ENCODE results near the gene MCM9. TPM values are rescaled to one million over a fixed set of nuclear protein-coding genes. Genes with fewer than 3 reads are reported as not detected.

Gene MCM9
- total RNA-seq, 2 donors from 2014 or later, result 17.8 to 21.2 TPM

DNA sequence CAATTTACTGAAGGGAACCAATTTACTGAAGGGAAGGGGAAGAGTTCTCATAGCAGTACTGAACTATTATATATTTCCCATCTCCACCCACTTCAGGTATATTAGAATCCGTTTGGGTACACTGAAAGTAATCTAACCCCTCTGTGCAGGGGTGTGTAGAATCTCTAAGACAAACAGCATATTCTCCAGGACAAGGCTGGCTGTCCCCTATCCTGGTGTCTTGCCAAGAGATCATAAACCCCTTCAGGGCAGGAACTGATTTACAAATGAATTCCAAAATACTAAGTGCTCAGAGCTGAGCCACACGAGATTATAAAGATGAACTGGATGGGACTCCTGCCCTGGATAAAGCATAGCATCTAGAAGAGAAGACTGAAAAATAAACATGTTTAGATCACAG lies 31.8 kb downstream of the MCM9 start:
- peak overlapping the region; percentile 22 for H3K4me3 ChIP-seq (ENCODE audit: low read length)
- TF ChIP-seq, protein P1, sequence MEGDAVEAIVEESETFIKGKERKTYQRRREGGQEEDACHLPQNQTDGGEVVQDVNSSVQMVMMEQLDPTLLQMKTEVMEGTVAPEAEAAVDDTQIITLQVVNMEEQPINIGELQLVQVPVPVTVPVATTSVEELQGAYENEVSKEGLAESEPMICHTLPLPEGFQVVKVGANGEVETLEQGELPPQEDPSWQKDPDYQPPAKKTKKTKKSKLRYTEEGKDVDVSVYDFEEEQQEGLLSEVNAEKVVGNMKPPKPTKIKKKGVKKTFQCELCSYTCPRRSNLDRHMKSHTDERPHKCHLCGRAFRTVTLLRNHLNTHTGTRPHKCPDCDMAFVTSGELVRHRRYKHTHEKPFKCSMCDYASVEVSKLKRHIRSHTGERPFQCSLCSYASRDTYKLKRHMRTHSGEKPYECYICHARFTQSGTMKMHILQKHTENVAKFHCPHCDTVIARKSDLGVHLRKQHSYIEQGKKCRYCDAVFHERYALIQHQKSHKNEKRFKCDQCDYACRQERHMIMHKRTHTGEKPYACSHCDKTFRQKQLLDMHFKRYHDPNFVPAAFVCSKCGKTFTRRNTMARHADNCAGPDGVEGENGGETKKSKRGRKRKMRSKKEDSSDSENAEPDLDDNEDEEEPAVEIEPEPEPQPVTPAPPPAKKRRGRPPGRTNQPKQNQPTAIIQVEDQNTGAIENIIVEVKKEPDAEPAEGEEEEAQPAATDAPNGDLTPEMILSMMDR (conservative IDR thresholded peaks at IDR 0.05), result no peak
- peaks cover 92% of the 10 kb centered on the region for H3K36me3 ChIP-seq (ENCODE audit: control insufficient read depth, insufficient read depth, low read length)
- no peak overlapping the region for H3K27ac ChIP-seq (ENCODE audit: low read depth, low read length)
- no peak for DNase-seq
- no peaks in the 10 kb centered on the region for H3K27me3 ChIP-seq (ENCODE audit: control insufficient read depth, insufficient read depth, low read length, poor library complexity, severe bottlenecking)
- no peaks in the 10 kb centered on the region for H3K9me3 Mint-ChIP-seq
- H3K9ac ChIP-seq (ENCODE audit: extremely low read depth, low read length, poor library complexity, severe bottlenecking), result no peak overlapping the region
- peaks cover 14% of the 10 kb centered on the region for H3K4me1 ChIP-seq (ENCODE audit: control insufficient read depth, insufficient read depth, low read length)
- peaks cover 44% of the 10 kb centered on the region for H3K4me1 Mint-ChIP-seq
- H3K9me3 ChIP-seq (ENCODE audit: control insufficient read depth, low read length), result no peaks in the 10 kb centered on the region
- H3K27ac Mint-ChIP-seq, result peak overlapping the region; percentile 16
- WGBS, 2 experiments (ENCODE audit: insufficient coverage in 1 of 2, insufficient read length in 1 of 2), result 80 to 95% methylated on average over 1 to 2 of the region's 2 CpGs
- no peak overlapping the region for H3K4me3 Mint-ChIP-seq
- H3K36me3 Mint-ChIP-seq (ENCODE audit: low read depth), result peaks cover 76% of the 10 kb centered on the region
- no peaks in the 10 kb centered on the region for H3K27me3 Mint-ChIP-seq (ENCODE audit: insufficient read depth)

DNA sequence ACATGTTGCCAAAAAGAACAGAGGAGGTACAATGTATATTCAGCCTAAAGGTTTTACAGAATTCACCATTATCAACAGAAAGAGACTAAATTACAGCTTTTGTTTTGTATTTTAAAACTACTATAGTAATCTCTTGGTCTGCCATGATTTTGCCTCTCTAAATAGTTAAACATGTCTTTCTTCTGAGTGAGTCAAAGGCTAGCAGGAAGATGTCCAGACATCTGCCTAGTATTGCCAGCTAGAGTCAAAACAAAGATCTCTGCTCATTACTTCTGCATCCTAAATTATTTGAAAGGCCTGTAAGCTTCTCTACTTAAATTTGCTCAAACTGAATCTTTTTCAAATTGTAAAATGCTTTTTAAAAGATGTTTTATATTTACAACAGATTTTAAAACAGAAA lies 32.2 kb downstream of the MCM9 start:
- no peak overlapping the region for H3K27ac ChIP-seq (ENCODE audit: low read depth, low read length)
- H3K9ac ChIP-seq (ENCODE audit: extremely low read depth, low read length, poor library complexity, severe bottlenecking), result no peak overlapping the region
- H3K27me3 ChIP-seq (ENCODE audit: control insufficient read depth, insufficient read depth, low read length, poor library complexity, severe bottlenecking), result no peaks in the 10 kb centered on the region
- peaks cover 14% of the 10 kb centered on the region for H3K4me1 ChIP-seq (ENCODE audit: control insufficient read depth, insufficient read depth, low read length)
- H3K27me3 Mint-ChIP-seq (ENCODE audit: insufficient read depth), result no peaks in the 10 kb centered on the region
- H3K4me1 Mint-ChIP-seq, result peaks cover 47% of the 10 kb centered on the region
- H3K36me3 ChIP-seq (ENCODE audit: control insufficient read depth, insufficient read depth, low read length), result peaks cover 92% of the 10 kb centered on the region
- DNase-seq, result no peak
- H3K4me3 ChIP-seq (ENCODE audit: low read length), result peak overlapping the region; percentile 22
- no peak overlapping the region for H3K4me3 Mint-ChIP-seq
- H3K9me3 Mint-ChIP-seq, result no peaks in the 10 kb centered on the region
- TF ChIP-seq, protein P1 (conservative IDR thresholded peaks at IDR 0.05), result no peak
- peaks cover 75% of the 10 kb centered on the region for H3K36me3 Mint-ChIP-seq (ENCODE audit: low read depth)
- H3K9me3 ChIP-seq (ENCODE audit: control insufficient read depth, low read length), result no peaks in the 10 kb centered on the region
- peak overlapping the region; percentile 16 for H3K27ac Mint-ChIP-seq

DNA sequence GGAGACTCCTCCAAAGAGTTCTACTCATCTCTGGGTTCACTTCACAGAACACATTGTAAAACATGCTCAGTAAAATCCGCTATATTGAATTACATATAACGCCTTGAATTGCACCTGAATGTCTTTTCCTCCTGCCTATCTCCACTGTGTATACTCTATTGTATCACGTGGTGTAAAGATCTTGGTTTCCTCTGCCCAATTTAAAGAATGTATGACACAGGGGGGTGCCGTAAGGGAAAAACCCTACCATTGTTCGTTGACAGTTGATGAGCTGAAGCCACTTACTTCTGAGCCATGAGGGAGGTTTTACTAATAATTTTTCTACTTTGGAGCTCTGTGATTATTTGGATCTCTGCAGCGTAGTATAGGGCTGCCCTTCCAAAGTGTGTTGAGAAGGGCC lies 35.0 kb downstream of the MCM9 start:
- Histone ChIP-seq H3K4me3 (ENCODE audit: low read length) (peak overlapping the region; percentile 67), H3K27ac (ENCODE audit: low read depth, low read length) (no peak overlapping the region), H3K4me1 (ENCODE audit: control insufficient read depth, insufficient read depth, low read length) (peaks cover 12% of the 10 kb centered on the region), H3K27me3 (ENCODE audit: control insufficient read depth, insufficient read depth, low read length, poor library complexity, severe bottlenecking) (no peaks in the 10 kb centered on the region), H3K36me3 (ENCODE audit: control insufficient read depth, insufficient read depth, low read length) (peaks cover 66% of the 10 kb centered on the region), H3K9ac (ENCODE audit: extremely low read depth, low read length, poor library complexity, severe bottlenecking) (no peak overlapping the region), H3K9me3 (ENCODE audit: control insufficient read depth, low read length) (no peaks in the 10 kb centered on the region)
- no peak overlapping the region for H3K4me3 Mint-ChIP-seq
- no peaks in the 10 kb centered on the region for H3K27me3 Mint-ChIP-seq (ENCODE audit: insufficient read depth)
- TF ChIP-seq, protein P1 (conservative IDR thresholded peaks at IDR 0.05), result no peak
- peaks cover 54% of the 10 kb centered on the region for H3K4me1 Mint-ChIP-seq
- no peak overlapping the region for H3K27ac Mint-ChIP-seq
- WGBS, 2 experiments (ENCODE audit: insufficient coverage in 1 of 2, insufficient read length in 1 of 2), result 73 to 76% methylated on average over 5 to 6 of the region's 6 CpGs
- H3K36me3 Mint-ChIP-seq (ENCODE audit: low read depth), result peaks cover 55% of the 10 kb centered on the region
- no peak for DNase-seq
- no peaks in the 10 kb centered on the region for H3K9me3 Mint-ChIP-seq
